Activated naive CD4-positive, alpha-beta T cell treated with anti-CD3 and anti-CD28 coated beads, Interleukin-2, amount 50 U/mL, for 16 hours (primary cell): ENCODE results near the gene LTF.

Experiments
- DNase-seq: peaks from one replicate; pipeline ENCODE4 v3.0.0-alpha.2; 2020

The LTF gene

DNA sequence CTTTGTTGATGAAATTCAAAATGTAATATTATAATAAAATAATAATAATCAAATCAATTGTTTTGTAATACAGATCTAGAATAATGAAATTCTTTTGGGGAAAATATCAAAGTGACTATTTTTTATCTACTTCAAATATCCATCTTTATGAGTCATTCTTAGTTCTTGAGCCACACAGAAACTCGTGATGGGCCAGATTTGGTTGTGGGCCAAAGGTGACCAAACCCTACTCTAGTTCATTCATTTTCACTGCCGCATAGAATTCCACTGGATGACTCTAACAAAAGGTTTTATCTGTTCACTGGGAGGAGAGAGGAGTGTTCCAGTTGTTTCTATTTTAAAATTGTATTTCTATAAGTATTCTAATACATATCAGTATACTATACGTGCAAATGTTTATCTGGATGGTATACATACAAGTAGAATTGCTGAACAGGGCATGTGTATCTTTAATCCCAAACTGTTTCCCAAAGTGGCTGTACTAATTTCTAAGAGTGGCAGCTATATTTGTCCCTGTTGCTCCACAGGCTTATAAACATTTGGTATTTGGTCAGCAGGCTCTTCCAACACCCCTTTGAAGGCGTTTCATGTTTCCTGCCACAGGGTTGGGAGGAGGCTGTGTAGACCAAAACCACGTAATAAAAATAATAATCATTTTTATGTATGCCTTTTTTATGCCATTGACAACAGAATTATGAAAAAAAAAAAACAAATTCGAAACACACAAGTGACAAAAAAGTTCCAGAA is 25.8 kb upstream of the LTF start:
- DNase-seq = no peak

DNA sequence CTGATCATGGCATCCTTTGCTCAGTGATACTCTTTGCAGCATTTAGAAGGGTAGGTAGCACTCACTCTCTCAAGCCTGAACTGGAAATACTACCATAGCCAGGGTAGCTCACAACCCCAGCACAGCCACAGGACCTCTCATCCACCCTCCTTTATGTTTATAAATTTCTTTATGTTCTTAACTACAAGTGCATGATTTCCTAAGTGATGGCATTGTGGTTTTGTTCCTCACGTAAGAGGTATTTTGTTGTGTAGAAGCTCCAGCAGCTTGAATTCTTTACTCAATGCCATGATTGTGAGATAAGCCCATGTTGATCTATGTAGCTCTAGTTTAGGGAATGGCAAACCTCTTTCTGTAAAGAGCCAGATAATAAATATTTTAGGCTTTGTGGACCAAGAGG is 25.2 kb upstream of the LTF start:
- no peak for DNase-seq

DNA sequence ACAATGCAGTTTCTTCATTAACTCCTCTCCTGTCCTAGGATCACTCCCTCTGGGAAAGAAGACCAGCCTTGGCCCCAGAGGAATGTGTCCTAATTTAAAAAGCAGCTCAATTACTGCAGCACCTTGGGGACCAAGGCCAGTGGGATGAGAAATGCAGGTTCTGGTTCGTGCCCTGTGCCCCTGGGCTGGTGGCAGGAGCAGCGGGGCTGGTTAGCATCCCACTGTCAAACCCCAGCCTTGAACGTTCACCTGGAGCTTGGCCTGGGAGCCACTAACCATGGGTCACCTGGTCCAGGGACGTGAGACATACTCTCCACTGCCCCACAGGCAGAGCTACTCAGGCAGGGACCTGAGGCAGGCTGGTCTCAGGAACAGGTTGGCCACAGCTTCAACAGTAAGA is 24.7 kb upstream of the LTF start:
- no peak for DNase-seq

DNA sequence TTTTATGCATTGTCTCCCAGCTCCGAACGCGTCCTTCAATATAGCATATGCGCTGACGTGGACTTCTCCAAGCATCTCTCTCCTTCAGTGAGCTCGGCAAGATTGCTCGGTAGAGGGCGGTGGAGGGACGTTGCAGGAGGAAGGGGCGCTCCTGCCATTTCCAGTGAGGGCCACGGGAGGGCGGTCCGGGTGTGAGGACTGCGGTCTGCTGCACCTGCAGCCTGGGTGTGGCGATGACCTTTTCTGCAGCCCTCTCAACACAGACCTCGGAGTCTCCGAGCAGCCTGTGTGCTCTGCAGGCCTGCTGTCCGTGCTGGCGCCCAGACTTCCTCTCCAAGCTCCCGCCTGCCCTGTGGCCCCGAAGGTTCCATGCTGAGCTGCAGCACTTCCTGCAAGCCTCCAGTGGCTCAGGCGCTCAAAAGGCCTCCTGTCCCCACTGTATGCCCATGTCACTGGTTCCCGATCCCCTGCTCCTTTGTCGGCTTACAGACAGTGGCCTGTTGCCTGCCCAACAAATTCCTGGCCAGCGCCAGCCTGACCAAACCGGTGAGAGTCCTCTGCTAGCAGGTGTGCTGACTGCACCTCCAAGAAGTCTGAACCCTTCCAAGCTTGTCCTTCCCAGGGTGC is 24.1 kb upstream of the LTF start:
- peak; percentile 94 for DNase-seq

GRCh38 chr3:46485779-46486175 is 21.1 kb upstream of the LTF start:
- no peak for DNase-seq

DNA sequence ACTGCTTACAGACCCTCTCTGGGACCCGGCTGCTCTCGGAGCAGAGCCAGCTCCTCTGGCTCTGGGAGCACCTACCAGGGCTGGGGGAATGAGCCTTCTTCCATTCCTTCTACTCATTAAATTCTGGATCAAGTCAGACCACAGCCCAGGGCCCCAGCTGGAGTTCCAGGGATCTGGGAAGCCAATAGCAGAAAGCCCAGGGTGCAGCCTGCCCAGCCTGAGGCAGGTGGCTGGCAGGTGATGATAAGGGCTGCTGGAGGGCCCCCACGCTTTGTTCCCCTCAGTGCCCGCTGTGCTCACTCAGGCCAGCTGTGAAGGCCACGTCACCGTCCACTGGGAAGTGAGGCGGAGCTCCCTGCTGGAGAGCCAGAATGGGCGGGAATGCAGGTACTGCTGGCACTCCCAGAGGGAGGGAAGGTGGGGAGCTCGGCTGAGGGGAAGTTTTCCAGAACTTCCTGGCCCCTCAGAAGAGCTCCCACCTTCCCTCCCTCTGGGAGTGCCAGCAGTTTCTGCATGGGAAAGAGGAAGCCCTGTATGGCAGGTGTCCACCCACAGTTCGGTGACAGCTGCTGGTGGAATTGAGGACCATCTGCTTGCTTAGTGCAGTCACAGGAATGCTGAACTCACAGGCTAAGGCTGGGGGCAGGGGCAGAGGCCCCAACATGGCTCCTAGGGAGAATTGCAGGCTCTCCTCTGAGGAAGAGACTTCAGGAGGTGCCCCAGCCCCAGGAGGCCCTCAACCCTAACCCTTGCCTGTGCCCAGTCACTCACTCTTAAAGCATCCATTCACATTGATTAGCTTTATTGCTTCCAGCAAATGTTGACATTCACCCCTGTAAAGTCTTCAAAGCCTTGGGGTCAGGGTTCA is 20.4 kb upstream of the LTF start:
- no peak for DNase-seq

GRCh38 chr3:46484388-46484787 is 19.7 kb upstream of the LTF start:
- DNase-seq = no peak

DNA sequence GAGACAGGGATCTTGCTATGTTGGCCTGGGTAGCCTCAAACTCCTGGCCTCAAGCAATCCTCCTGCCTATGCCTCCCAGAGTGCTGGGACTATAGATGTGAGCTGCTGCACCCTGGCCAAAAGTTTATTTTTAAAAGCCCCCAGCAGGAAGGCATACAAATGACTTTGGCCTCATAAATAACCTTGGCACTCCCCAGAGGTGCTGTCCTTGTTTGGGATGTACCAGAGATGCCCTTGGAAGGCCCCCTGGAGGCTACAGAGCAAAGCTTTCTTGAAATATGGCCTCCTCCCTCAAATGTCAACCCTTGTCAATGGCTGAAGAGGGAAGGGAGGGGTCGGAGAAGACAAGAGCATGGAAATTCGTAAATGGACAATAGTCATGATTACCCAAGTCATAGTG is 19.1 kb upstream of the LTF start:
- no peak for DNase-seq

DNA sequence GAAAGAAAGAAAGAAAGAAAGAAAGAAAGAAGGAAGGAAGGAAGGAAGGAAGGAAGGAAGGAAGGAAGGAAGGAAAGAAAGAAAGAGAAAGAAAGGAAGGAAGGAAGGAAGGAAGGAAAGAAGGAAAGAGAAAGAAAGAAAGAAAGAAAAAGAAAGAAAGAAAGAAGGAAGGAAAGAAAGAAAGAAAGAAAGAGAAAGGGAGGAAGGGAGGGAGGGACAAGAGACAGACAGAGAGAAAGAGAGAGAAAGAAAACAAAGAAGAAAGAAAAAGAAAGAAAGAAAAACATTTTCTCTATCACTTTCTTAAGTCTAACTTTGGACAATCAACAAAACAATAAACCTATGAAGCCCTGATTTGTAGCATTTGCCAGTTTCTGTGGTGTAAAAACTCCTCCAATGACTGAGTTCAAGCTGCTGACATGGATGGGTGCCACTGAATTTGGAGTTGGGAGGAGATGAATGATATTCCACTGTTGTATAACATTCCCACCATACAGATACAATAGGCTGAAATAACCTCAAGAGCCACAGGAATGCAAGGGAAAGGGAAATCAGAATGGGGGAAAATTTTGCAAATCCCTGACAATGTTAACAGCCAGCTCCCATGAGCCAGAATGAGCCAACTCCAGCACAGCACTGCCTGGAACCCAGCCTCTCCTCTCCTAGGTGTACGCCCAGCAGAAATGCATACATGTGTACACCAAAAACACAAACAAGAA is 18.1 kb upstream of the LTF start:
- no peak for DNase-seq

DNA sequence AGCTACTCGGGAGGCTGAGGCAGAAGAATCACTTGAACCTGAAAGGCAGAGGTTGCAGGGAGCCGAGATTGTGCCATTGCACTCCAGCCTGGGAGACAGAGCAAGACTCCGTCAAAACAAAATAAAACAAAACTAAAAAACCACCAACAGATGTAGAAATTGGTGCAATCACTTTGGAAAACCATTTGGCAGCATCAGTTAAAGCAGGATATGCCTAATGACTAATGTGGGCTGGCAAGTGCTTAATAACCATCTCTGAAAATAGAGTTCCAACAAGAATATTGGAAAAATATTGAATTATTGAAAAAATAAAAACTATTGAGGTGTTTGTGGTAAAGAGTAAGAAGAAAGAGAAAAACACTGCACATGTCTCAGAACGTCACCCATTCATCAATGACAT is 16.9 kb upstream of the LTF start:
- DNase-seq = no peak

- DNase-seq = no peak
Observed at GRCh38 chr3:46480491-46481195, 15.9 kb upstream of the LTF start.

GRCh38 chr3:46479696-46480095 is 15.0 kb upstream of the LTF start:
- DNase-seq = no peak

GRCh38 chr3:46479021-46479420 is 14.3 kb upstream of the LTF start:
- DNase-seq = no peak

GRCh38 chr3:46478341-46478740 is 13.6 kb upstream of the LTF start:
- no peak for DNase-seq

GRCh38 chr3:46477756-46478155 is 13.1 kb upstream of the LTF start:
- DNase-seq = no peak

- DNase-seq = no peak
Observed at GRCh38 chr3:46477145-46477544, 12.4 kb upstream of the LTF start.

DNA sequence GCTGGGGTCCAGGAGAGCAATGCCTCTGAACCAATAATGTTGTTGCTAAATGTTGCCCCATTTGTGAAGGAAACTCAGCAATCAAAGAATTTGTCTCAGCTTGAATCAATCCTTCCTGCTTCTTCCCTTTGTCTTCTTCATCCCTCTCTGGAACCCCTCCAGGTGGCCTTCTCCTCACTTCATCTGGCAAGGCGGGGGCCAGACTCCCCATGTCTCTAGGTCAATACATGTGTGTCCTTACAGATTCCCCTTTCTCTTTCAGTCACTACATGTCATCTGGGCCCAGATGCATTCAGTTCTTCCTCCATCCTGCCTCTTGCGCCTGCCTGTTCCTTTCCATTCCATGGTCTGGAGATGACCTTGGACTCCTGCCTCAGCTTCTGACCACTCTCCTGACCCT is 8.0 kb upstream of the LTF start:
- DNase-seq = no peak

DNA sequence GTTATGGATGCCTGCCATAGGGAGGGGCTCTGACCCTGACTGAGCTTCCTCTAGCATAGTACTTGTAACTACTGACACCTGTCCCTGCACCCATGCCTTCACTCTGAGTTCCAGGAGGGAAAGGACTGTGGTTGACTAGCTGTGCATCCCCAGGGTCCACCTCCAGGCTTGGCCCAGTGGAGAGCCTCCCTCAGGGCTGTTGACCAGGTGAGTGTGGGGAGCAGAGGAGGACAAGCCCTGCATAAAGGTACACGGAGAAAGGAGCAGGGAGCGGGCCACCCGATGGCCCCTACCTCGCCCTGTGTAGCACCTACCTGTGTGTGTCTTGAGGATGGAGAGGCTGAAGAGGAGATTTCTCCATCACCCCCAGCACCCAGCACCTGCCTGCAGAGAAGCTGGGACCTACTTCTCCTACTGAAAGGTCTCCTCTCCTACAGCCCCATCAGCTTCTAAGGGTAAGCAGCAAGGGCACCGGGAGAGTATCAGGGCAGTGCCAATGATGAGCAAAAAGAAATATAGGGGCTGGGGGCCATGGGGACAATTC is 6.7 kb upstream of the LTF start:
- DNase-seq = no peak

DNA sequence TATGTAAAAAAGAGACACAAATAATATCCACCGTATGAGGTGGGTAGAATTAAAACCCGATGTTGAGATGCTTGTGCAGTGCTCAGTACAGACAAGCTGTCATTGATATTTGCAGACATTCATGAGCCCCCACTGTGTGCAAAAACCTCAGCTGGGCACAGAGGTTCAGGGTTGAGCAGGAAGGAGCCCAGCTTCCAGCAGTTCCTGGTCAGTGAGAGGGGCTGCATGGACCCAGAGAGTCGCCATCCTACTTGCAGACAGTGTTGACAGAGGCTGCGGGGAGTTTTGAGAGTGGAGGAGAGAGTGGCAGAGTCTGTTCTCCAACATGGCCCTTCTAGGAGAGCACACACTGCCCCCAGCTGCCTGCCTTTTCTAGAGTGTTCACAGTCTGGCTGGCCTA is 6.1 kb upstream of the LTF start:
- no peak for DNase-seq

GRCh38 chr3:46469680-46470357 is 5.1 kb upstream of the LTF start:
- DNase-seq = no peak

GRCh38 chr3:46468753-46469600 is 4.3 kb upstream of the LTF start:
- no peak for DNase-seq
